ENCODE results near the gene NUDT3.

Gene NUDT3

DNA sequence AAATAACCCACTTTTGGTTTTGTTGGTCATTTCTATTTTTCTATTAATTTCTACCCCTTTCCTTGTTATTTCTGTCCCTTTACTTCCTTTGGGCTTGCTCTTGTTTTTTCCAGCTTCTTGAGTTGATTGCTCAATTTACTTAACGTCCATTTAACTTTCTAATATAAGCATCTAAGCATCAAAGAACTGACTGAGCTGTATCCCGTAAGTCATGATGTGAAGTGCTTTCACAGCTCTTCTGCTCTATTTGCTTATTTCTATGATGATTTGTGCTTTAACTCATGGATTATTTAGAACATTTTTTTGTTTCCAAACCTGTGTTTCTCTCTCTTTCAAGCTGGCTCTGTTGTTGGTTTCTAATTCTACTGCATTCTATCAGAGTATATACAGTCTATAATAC is 87.0 kb downstream of the NUDT3 start:
- H3K4me3 ChIP-seq (replicated peaks; ENCODE audit: low read depth, low read length): no peak overlapping the region
- H3K27me3 ChIP-seq (replicated peaks; ENCODE audit: control insufficient read depth, insufficient read depth, low read length): no peaks in the 10 kb centered on the region
- no peaks in the 10 kb centered on the region for H3K36me3 ChIP-seq (ENCODE audit: control insufficient read depth, insufficient read depth, low read length)
- no peak for DNase-seq (ENCODE audit: extremely low read depth, insufficient read length)
- TF ChIP-seq, protein P1, sequence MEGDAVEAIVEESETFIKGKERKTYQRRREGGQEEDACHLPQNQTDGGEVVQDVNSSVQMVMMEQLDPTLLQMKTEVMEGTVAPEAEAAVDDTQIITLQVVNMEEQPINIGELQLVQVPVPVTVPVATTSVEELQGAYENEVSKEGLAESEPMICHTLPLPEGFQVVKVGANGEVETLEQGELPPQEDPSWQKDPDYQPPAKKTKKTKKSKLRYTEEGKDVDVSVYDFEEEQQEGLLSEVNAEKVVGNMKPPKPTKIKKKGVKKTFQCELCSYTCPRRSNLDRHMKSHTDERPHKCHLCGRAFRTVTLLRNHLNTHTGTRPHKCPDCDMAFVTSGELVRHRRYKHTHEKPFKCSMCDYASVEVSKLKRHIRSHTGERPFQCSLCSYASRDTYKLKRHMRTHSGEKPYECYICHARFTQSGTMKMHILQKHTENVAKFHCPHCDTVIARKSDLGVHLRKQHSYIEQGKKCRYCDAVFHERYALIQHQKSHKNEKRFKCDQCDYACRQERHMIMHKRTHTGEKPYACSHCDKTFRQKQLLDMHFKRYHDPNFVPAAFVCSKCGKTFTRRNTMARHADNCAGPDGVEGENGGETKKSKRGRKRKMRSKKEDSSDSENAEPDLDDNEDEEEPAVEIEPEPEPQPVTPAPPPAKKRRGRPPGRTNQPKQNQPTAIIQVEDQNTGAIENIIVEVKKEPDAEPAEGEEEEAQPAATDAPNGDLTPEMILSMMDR (IDR thresholded peaks at IDR 0.05; ENCODE audit: insufficient read depth, low read length, poor library complexity, severe bottlenecking): no peak

DNA sequence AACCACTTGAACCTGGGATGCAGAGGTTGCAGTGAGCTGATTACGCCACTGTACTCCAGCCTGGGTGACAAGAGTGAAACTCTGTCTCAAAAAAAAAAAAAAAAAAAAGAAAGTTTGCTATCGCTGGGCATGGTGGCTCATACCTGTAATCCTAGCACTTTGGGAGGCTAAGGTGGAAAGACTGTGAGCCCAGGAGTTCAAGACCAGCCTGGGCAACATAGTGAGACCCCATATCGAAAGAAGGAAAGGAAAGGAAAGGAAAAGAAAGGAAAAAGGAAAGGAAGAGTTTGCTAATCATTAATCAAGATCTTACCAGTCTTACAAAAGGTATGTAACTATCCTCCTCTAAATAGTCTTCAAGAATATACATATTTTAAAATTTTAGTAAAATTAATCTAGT is 88.3 kb downstream of the NUDT3 start:
- Histone ChIP-seq H3K4me3 (replicated peaks; ENCODE audit: low read depth, low read length) (no peak overlapping the region), H3K36me3 (ENCODE audit: control insufficient read depth, insufficient read depth, low read length) (no peaks in the 10 kb centered on the region), H3K27me3 (replicated peaks; ENCODE audit: control insufficient read depth, insufficient read depth, low read length) (no peaks in the 10 kb centered on the region)
- DNase-seq (ENCODE audit: extremely low read depth, insufficient read length): no peak
- TF ChIP-seq, protein P1 (IDR thresholded peaks at IDR 0.05; ENCODE audit: insufficient read depth, low read length, poor library complexity, severe bottlenecking): no peak

DNA sequence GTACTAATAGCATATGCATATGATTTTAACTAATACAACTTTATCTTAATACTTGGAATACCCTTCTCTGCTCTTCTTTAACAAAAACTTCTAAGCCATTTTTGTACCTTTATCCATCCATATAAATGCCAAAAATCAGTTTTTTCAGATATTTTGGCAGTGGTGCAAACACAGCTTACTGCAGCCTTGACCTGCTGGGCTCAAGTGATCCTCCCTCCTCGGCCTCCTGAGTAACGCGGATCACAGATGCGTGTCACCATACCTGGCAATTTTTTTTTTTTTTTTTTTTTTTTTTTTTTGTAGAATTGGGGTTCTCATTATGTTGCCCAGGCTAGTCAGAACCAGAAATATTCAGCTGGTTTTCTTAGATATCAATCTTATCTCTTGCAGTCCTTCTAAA is 89.5 kb downstream of the NUDT3 start:
- Histone ChIP-seq H3K36me3 (ENCODE audit: control insufficient read depth, insufficient read depth, low read length) (no peaks in the 10 kb centered on the region), H3K27me3 (replicated peaks; ENCODE audit: control insufficient read depth, insufficient read depth, low read length) (no peaks in the 10 kb centered on the region), H3K4me3 (replicated peaks; ENCODE audit: low read depth, low read length) (no peak overlapping the region)
- TF ChIP-seq, protein P1 (IDR thresholded peaks at IDR 0.05; ENCODE audit: insufficient read depth, low read length, poor library complexity, severe bottlenecking): no peak
- DNase-seq (ENCODE audit: extremely low read depth, insufficient read length): no peak

DNA sequence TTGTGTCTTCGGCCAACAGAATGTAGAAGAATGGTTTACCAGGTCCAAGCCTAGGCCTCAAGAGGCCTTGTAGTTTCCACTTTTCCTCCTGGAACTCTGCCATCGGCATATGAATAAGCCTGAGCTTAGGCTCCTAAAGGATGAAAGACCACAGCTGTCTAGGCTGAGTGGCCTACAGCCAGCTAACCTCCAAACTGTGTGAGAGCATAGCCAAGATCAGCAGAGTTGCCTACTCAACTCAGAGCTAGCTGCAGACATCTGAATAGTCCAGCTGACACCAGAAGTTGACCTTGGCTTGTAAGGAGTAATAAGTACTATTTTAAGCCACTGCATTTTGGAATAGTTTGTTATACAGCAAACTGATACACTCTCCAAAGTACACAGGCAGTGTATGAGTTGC is 91.1 kb downstream of the NUDT3 start:
- no peak overlapping the region for H3K4me3 ChIP-seq (replicated peaks; ENCODE audit: low read depth, low read length)
- no peaks in the 10 kb centered on the region for H3K27me3 ChIP-seq (replicated peaks; ENCODE audit: control insufficient read depth, insufficient read depth, low read length)
- H3K36me3 ChIP-seq (ENCODE audit: control insufficient read depth, insufficient read depth, low read length): no peaks in the 10 kb centered on the region
- no peak for DNase-seq (ENCODE audit: extremely low read depth, insufficient read length)
- TF ChIP-seq, protein P1 (IDR thresholded peaks at IDR 0.05; ENCODE audit: insufficient read depth, low read length, poor library complexity, severe bottlenecking): no peak

DNA sequence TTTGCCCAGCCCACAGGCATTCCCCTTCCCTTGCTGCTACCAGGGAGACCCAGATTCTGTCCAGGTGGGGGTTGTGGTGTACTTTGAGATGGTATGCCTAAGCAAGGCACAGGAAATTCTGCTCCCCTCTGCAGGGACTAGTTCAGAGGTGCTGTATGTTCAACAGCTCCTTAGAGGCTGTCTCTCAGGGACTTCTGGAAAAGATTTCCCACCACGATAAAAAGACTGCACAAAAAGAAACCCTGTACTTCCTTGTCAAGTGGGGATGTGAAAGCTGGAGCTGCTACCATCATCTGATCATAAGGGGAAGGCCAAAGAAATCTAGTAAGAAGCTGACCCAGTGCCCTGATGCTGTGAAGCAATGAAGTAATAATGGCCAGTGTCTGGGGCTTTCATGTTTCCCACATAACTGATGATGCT is 92.1 kb downstream of the NUDT3 start:
- Histone ChIP-seq H3K36me3 (ENCODE audit: control insufficient read depth, insufficient read depth, low read length) (no peaks in the 10 kb centered on the region), H3K27me3 (replicated peaks; ENCODE audit: control insufficient read depth, insufficient read depth, low read length) (no peaks in the 10 kb centered on the region), H3K4me3 (replicated peaks; ENCODE audit: low read depth, low read length) (no peak overlapping the region)
- TF ChIP-seq, protein P1 (IDR thresholded peaks at IDR 0.05; ENCODE audit: insufficient read depth, low read length, poor library complexity, severe bottlenecking): no peak
- no peak for DNase-seq (ENCODE audit: extremely low read depth, insufficient read length)

DNA sequence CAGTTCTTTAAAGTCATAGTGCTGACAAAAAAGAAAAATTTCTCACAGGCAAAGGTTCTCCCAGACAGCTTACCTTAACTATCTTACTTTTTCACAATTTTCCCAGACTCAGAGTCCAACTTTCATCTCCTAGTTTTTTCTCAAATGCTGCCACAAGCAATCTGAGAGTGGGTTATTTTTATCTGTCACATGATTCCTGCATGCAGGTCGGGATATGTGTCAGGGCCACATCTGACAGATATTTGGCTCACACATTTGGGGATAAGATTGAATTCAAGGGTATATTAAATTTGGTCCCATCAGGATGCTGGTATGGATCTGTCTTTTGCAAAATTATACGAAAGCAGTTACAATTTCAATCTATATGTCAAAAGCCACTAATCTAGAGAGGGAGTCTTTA is 93.5 kb downstream of the NUDT3 start:
- TF ChIP-seq, protein P1 (IDR thresholded peaks at IDR 0.05; ENCODE audit: insufficient read depth, low read length, poor library complexity, severe bottlenecking): no peak
- no peak for DNase-seq (ENCODE audit: extremely low read depth, insufficient read length)
- Histone ChIP-seq H3K27me3 (replicated peaks; ENCODE audit: control insufficient read depth, insufficient read depth, low read length) (no peaks in the 10 kb centered on the region), H3K4me3 (replicated peaks; ENCODE audit: low read depth, low read length) (no peak overlapping the region), H3K36me3 (ENCODE audit: control insufficient read depth, insufficient read depth, low read length) (no peaks in the 10 kb centered on the region)
